ENCODE data around the gene PRKACA. TPM values are rescaled to one million over a fixed set of nuclear protein-coding genes. Genes with fewer than 3 reads are reported as not detected.

Gene PRKACA
- total RNA-seq, 1 donor from 2014 or later: 103 TPM

DNA sequence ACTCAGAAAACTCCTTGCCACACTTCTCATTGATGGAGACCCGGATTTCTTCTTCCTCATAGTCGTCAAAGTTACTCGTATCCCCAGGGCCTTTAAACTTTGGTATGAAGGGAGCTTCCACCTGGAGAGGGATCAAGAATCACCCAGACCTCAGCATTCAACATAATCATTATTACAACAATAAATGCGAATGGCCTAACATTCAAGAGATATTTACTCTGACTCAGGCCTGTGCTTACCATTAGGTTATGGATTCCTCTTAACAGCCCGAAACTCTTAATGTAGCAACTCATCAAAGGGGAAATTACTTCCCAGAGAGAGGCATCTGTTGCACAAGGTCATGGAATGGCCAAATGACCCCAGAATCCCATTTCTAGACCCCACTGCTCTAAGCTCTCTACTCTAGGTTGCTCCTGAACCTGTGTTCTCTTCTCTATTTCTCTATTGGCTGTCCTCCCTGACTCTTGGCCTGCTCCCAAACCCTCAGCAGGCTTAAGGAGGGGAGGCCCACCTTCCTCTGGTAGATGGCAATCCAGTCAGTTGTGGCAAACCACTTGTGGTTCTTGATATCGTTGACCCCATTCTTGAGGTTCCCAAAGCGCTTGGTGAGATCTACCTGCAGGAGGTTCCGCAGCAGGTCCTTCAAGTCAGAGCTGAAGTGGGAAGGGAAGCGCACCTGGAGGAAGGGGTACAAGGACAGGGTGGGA is 24.3 kb downstream of the PRKACA start:
- TF ChIP-seq, protein P1, sequence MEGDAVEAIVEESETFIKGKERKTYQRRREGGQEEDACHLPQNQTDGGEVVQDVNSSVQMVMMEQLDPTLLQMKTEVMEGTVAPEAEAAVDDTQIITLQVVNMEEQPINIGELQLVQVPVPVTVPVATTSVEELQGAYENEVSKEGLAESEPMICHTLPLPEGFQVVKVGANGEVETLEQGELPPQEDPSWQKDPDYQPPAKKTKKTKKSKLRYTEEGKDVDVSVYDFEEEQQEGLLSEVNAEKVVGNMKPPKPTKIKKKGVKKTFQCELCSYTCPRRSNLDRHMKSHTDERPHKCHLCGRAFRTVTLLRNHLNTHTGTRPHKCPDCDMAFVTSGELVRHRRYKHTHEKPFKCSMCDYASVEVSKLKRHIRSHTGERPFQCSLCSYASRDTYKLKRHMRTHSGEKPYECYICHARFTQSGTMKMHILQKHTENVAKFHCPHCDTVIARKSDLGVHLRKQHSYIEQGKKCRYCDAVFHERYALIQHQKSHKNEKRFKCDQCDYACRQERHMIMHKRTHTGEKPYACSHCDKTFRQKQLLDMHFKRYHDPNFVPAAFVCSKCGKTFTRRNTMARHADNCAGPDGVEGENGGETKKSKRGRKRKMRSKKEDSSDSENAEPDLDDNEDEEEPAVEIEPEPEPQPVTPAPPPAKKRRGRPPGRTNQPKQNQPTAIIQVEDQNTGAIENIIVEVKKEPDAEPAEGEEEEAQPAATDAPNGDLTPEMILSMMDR (conservative IDR thresholded peaks at IDR 0.05): no peak
- H3K27me3 Mint-ChIP-seq (ENCODE audit: low read depth): peaks cover 3% of the 10 kb centered on the region
- peaks cover 8% of the 10 kb centered on the region for H3K9me3 Mint-ChIP-seq
- no peak overlapping the region for H3K27ac Mint-ChIP-seq (ENCODE audit: unreplicated experiment)
- H3K36me3 Mint-ChIP-seq (ENCODE audit: low read depth): peaks cover 29% of the 10 kb centered on the region
- DNase-seq (ENCODE audit: low read depth, low spot score): no peak
- peak overlapping the region; percentile 88 for H3K4me3 Mint-ChIP-seq
- peaks cover 14% of the 10 kb centered on the region for H3K4me1 Mint-ChIP-seq

DNA sequence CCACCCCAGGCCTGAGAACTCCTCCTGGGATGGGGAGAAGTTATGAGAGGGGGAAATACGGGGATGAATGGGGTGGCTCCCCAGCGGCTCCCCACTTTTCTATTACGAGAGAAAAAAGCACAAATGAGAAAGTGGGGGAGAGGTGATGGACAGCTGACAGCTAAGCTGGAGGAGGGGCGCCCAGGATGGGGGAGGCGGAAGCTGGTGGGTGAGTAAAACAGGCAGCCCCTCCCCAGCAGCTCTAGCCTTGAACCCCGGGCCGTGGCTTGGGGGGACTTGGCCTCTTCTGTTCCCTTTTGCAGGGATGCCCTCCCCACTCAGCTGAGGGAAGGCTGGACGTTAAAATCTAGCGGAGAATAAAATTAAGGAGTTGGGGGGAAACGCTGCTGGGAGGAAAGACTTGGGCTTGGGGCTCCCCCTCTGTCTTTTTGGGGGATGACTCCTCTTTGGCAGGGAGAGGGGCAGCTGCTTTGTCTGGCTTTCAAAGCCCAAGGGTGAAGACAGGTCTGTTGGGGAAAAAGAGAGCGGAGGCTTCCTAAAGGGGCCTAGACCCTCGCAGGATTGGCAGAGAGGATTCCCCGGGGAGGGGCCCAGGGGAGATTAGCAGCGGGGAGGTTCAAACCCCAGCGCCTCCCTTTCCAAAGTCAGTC is 25.6 kb downstream of the PRKACA start:
- peaks cover 3% of the 10 kb centered on the region for H3K27me3 Mint-ChIP-seq (ENCODE audit: low read depth)
- H3K36me3 Mint-ChIP-seq (ENCODE audit: low read depth): peaks cover 24% of the 10 kb centered on the region
- no peak for DNase-seq (ENCODE audit: low read depth, low spot score)
- TF ChIP-seq, protein P1 (conservative IDR thresholded peaks at IDR 0.05): no peak
- no peak overlapping the region for H3K27ac Mint-ChIP-seq (ENCODE audit: unreplicated experiment)
- H3K9me3 Mint-ChIP-seq: peaks cover 8% of the 10 kb centered on the region
- peak overlapping the region; percentile 98 for H3K4me3 Mint-ChIP-seq
- peaks cover 14% of the 10 kb centered on the region for H3K4me1 Mint-ChIP-seq

DNA sequence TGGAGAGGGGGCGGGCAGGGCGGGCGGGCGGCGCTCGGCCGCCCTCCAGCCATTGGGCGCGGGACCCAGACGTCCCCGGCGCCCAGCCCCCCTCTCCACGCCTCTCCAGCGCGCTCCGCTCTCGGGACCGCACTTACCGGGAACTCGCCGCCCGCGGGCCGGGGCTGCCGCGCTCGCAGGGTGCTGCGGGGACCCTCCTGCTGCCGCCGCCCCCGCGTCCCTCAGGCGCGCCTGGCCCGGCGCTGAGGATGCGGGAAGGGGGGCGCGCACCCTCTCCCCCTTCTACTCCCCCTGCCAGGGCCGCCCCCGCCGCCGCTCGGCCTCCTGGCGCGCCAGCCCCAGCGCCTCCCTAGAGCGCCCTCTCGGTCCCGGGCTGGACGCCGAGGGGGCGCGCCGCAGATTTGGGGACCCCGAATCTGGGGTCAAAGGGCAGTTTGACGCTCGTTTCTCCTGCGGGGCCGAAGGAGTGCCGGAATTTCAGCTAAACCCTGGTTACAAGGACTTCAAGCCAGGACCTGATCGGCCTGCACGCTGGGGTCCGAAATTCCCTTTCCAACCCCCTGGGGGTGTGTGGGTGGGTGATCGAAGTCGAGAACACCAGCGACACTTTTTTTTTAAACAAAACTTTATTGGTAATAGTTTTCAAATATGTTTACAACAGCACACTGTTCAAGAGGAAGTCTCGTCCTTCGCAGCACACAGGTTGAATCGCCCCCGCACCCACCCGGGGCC is 26.3 kb downstream of the PRKACA start:
- Mint-ChIP-seq H3K27me3 (ENCODE audit: low read depth) (peaks cover 3% of the 10 kb centered on the region), H3K36me3 (ENCODE audit: low read depth) (peaks cover 20% of the 10 kb centered on the region), H3K27ac (ENCODE audit: unreplicated experiment) (peak overlapping the region; percentile 86), H3K9me3 (peaks cover 8% of the 10 kb centered on the region), H3K4me1 (peaks cover 14% of the 10 kb centered on the region), H3K4me3 (peak overlapping the region; percentile 98)
- TF ChIP-seq, protein P1 (conservative IDR thresholded peaks at IDR 0.05): peak; percentile 44
- DNase-seq (ENCODE audit: low read depth, low spot score): peak; percentile 44

DNA sequence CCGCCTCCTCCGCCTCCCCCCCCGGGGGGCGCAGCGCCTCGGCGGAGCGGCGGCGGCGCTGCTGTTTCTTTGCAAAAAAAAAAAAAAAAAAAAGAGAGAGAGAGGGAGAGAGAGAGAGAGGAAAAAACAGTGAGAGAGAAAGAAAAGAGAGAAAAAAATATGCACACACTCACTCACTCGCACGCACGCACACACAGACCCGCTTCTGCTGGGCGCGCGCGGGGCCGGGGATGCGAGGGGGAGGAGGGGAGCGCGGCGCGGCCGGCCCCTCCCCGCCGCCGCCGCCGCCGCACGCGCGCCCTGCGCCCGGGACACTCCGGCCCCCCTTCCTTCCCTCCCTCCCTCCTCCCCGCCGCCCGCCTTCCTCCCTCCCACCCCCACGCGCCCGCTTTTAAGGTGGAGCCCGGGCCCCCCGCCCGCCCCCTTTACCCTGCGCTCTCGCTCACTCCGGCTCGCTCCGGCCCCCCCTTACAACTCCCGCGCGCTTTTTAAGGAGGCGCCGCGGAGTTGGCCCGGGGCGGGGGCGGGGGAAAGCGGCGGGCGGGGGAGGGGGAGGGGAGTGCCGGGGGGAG is 27.0 kb downstream of the PRKACA start, which contains the start of gene SAMD1:
Gene SAMD1 (minus strand): TSS at position 243 of the 572 bp plus-strand sequence.
- peaks cover 20% of the 10 kb centered on the region for H3K36me3 Mint-ChIP-seq (ENCODE audit: low read depth)
- peak; percentile 58 for DNase-seq (ENCODE audit: low read depth, low spot score)
- TF ChIP-seq, protein P1 (conservative IDR thresholded peaks at IDR 0.05): no peak
- peaks cover 14% of the 10 kb centered on the region for H3K4me1 Mint-ChIP-seq
- peaks cover 3% of the 10 kb centered on the region for H3K27me3 Mint-ChIP-seq (ENCODE audit: low read depth)
- peaks cover 8% of the 10 kb centered on the region for H3K9me3 Mint-ChIP-seq
- peak within 1 kb of the TSS; percentile 98 for H3K4me3 Mint-ChIP-seq
- H3K27ac Mint-ChIP-seq (ENCODE audit: unreplicated experiment): peak within 1 kb of the TSS; percentile 86
